Liver (tissue), 9 donors: ENCODE data around the gene TNP2. TPM values are rescaled to one million over a fixed set of nuclear protein-coding genes. Genes with fewer than 3 reads are reported as not detected.

Experiments
- DNase-seq: peaks from one replicate; pipeline ENCODE4 v3.0.0-alpha.2; 2017; ENCODE audit warnings: low spot score
- H3K27ac ChIP-seq, 2 donors: one replicate each; pipeline ENCODE4 v1.7.0; 2013; ENCODE audit warnings: inconsistent platforms in 2 of 2, low read length in 2 of 2, control low read depth in 1 of 2, low read depth in 1 of 2, mild to moderate bottlenecking in 1 of 2
- H3K27me3 ChIP-seq, 4 donors: one replicate each; pipeline versions ENCODE4 v1.6.1 to v1.7.0; 2013; ENCODE audit warnings: low read length in 3 of 4, inconsistent platforms in 1 of 4, mild to moderate bottlenecking in 1 of 4, moderate library complexity in 1 of 4; ENCODE audit not compliant: control insufficient read depth in 4 of 4, insufficient read depth in 4 of 4
- H3K36me3 ChIP-seq, 4 donors: one replicate each; pipeline versions ENCODE4 v1.6.1 to v1.7.0; 2013; ENCODE audit warnings: low read length in 3 of 4, mild to moderate bottlenecking in 3 of 4, low read depth in 1 of 4, moderate library complexity in 1 of 4; ENCODE audit not compliant: control insufficient read depth in 4 of 4, insufficient read depth in 3 of 4
- H3K4me1 ChIP-seq, 4 donors: one replicate each; pipeline versions ENCODE4 v1.6.1 to v1.7.0; 2013; ENCODE audit warnings: low read length in 3 of 4, mild to moderate bottlenecking in 3 of 4, moderate library complexity in 1 of 4; ENCODE audit not compliant: control insufficient read depth in 4 of 4, insufficient read depth in 4 of 4
- H3K4me3 ChIP-seq, 3 donors: one replicate each; pipeline versions ENCODE4 v1.6.1 to v1.7.0; 2013; ENCODE audit warnings: low read length in 3 of 3, control low read depth in 1 of 3, low read depth in 1 of 3, mild to moderate bottlenecking in 1 of 3
- H3K9ac ChIP-seq, 2 donors: one replicate each; pipeline ENCODE4 v1.7.0; 2013; ENCODE audit warnings: low read length in 2 of 2, mild to moderate bottlenecking in 2 of 2, moderate library complexity in 2 of 2, control low read depth in 1 of 2, low read depth in 1 of 2
- H3K9me3 ChIP-seq, 4 donors: one replicate each; pipeline versions ENCODE4 v1.6.1 to v1.7.0; 2013; ENCODE audit warnings: low read length in 3 of 4; ENCODE audit not compliant: control insufficient read depth in 4 of 4
- ATF3 ChIP-seq: IDR thresholded peaks from 2 replicates; pipeline ENCODE4 v1.6.1; 2016; ENCODE audit warnings: antibody characterized with exemption
- CTCF ChIP-seq: fragments of 150-350 bp; IDR thresholded peaks from 2 replicates; pipeline ENCODE4 v1.5.1; 2017; ENCODE audit warnings: improper control_type of control experiment, low read depth, low read length; ENCODE audit not compliant: missing input control
- EGR1 ChIP-seq, 2 donors: IDR thresholded peaks; 2 replicates each; pipeline ENCODE4 v1.6.1; 2016 to 2018; ENCODE audit warnings: antibody characterized with exemption in 2 of 2, low read depth in 2 of 2
- FOXA1 ChIP-seq: IDR thresholded peaks from 2 replicates; pipeline ENCODE4 v1.6.1; 2016; ENCODE audit warnings: antibody characterized with exemption
- FOXA2 ChIP-seq: IDR thresholded peaks from 2 replicates; pipeline ENCODE4 v1.6.1; 2016; ENCODE audit warnings: antibody characterized with exemption
- GABPA ChIP-seq, 2 donors: IDR thresholded peaks in 1 of 2; conservative IDR thresholded peaks in 1 of 2; 2 replicates each; pipeline ENCODE4 v1.6.1; 2016; ENCODE audit warnings: antibody characterized with exemption in 2 of 2, mild to moderate bottlenecking in 1 of 2, moderate library complexity in 1 of 2
- HNF4A ChIP-seq, 2 donors: conservative IDR thresholded peaks; 2 replicates each; pipeline ENCODE4 v1.6.1; 2016; ENCODE audit warnings: antibody characterized with exemption in 2 of 2, mild to moderate bottlenecking in 2 of 2
- HNF4G ChIP-seq: IDR thresholded peaks from 2 replicates; pipeline ENCODE4 v1.6.1; 2016; ENCODE audit warnings: antibody characterized with exemption
- JUND ChIP-seq, 2 donors: IDR thresholded peaks; 2 replicates each; pipeline ENCODE4 v1.6.1; 2016; ENCODE audit warnings: antibody characterized with exemption in 2 of 2
- NR2F2 ChIP-seq: IDR thresholded peaks from 2 replicates; pipeline ENCODE4 v1.6.1; 2016; ENCODE audit warnings: antibody characterized with exemption
- RAD21 ChIP-seq, 2 donors: IDR thresholded peaks; 2 replicates each; pipeline ENCODE4 v1.6.1; 2016; ENCODE audit warnings: antibody characterized with exemption in 2 of 2, mild to moderate bottlenecking in 2 of 2
- REST ChIP-seq: IDR thresholded peaks from 2 replicates; pipeline ENCODE4 v1.6.1; 2016; ENCODE audit warnings: antibody characterized with exemption, mild to moderate bottlenecking
- RXRA ChIP-seq, 2 donors: IDR thresholded peaks; 2 replicates each; pipeline ENCODE4 v1.6.1; 2017 to 2018; ENCODE audit warnings: antibody characterized with exemption in 2 of 2, mild to moderate bottlenecking in 1 of 2
- SP1 ChIP-seq: IDR thresholded peaks from 2 replicates; pipeline ENCODE4 v1.6.1; 2018; ENCODE audit warnings: antibody characterized with exemption, mild to moderate bottlenecking
- TAF1 ChIP-seq: conservative IDR thresholded peaks from 2 replicates; pipeline ENCODE4 v1.6.1; 2016; ENCODE audit warnings: antibody characterized with exemption, mild to moderate bottlenecking
- YY1 ChIP-seq: IDR thresholded peaks from 2 replicates; pipeline ENCODE4 v1.6.1; 2016; ENCODE audit warnings: antibody characterized with exemption, mild to moderate bottlenecking
- WGBS: extraction: QIAGEN DNeasy Blood & Tissue Kit; methylation state at CpG from one replicate; pipeline ENCODE4 v1.1.7; 2013; 5-methylcytosine and 5-hydroxymethylcytosine counted together
- polyA plus RNA-seq, 2 donors: library from polyadenylated mRNA; stranded (reverse) in 1 of 2; unstranded in 1 of 2; fragments of 200-250 nt in 1 of 2; fragments of >200 nt in 1 of 2; fragmentation: Nextera tagmentation in 1 of 2; extraction: Ambion mirVana in 1 of 2; gene quantifications; one replicate each; pipeline versions ENCODE4 v1.2.1 to v1.2.3, GENCODE V29; 2013 to 2015
- total RNA-seq, 2 donors: library from RNA; depleted of rRNA; stranded (reverse); fragments of >200 nt; gene quantifications; one replicate each; pipeline ENCODE4 v1.2.3, GENCODE V29; 2014
- TF ChIP-seq, protein P1 (sequence below): IDR thresholded peaks from 2 replicates; pipeline ENCODE4 v1.6.1; 2016; ENCODE audit warnings: antibody characterized with exemption
- TF ChIP-seq, protein P2 (sequence below): IDR thresholded peaks from 2 replicates; pipeline ENCODE4 v1.6.1; 2016; ENCODE audit warnings: antibody characterized with exemption
- donor health status: healthy.
- donor health status: healthy.
- donor health status: healthy.
- donor health status: healthy.
- donor health status: healthy.

The TNP2 gene
- total and polyA plus RNA-seq, 4 donors = not detected

DNA sequence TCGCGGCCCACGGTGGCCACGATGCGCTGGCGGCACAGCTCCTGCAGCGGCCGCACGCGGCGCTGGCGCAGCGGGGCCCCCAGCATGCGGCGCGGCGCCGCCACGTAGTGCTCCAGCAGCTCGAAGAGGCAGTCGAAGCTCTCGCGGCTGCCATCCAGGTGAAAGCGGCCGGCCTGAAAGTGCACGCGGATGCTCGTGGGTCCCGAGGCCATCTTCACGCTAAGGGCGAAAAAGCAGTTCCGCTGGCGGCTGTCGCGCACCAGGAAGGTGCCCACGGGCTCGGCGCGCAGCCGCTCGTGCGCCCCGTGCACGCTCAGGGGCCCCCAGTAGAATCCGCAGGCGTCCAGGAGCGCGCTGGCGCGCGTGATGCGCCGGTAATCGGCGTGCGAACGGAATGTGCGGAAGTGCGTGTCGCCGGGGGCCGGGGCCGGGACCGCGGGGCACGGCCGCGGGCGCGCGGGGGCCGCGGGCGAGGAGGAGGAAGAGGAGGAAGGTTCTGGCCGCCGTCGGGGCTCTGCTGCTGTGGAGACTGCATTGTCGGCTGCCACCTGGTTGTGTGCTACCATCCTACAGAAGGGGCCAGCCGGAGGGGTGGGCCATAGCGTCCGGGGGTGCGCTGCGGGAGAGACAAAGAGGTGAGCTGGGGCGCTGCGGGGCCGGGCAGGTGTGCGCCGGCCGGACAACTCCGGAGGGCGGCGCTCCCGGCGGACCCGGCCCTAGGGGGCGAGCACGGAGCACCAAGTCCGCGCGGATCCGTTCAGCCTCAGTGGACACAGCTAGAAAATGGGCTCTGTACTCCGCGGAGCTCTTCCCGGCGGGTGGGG, 14.0 kb downstream of the TNP2 start:
- H3K4me1 ChIP-seq = peaks cover 10 to 43% (median 28%) of the 10 kb centered on the region in 4 donors
- peak overlapping the region; percentile 63 to 80 for H3K27ac ChIP-seq
- H3K9me3 ChIP-seq = no peaks in the 10 kb centered on the region
- H3K36me3 ChIP-seq = peaks cover 0 to 1% (median 0%) of the 10 kb centered on the region in 4 donors
- WGBS = 12% methylated on average over 105 of the region's 105 CpGs
- no peak for DNase-seq
- peak overlapping the region; percentile 62 to 76 (median 67) for H3K4me3 ChIP-seq
- H3K9ac ChIP-seq = peak overlapping the region in 1 of 2 donors; percentile 42
- H3K27me3 ChIP-seq = no peaks in the 10 kb centered on the region
- TF ChIP-seq, protein P1, sequence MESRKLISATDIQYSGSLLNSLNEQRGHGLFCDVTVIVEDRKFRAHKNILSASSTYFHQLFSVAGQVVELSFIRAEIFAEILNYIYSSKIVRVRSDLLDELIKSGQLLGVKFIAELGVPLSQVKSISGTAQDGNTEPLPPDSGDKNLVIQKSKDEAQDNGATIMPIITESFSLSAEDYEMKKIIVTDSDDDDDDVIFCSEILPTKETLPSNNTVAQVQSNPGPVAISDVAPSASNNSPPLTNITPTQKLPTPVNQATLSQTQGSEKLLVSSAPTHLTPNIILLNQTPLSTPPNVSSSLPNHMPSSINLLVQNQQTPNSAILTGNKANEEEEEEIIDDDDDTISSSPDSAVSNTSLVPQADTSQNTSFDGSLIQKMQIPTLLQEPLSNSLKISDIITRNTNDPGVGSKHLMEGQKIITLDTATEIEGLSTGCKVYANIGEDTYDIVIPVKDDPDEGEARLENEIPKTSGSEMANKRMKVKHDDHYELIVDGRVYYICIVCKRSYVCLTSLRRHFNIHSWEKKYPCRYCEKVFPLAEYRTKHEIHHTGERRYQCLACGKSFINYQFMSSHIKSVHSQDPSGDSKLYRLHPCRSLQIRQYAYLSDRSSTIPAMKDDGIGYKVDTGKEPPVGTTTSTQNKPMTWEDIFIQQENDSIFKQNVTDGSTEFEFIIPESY = no peak
- TF ChIP-seq YY1 (no peak), GABPA (IDR thresholded peaks at IDR 0.05 in 1 of 2, conservative IDR thresholded peaks at IDR 0.05 in 1 of 2) (no peak)
- TF ChIP-seq, protein P2, sequence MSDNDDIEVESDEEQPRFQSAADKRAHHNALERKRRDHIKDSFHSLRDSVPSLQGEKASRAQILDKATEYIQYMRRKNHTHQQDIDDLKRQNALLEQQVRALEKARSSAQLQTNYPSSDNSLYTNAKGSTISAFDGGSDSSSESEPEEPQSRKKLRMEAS = no peak

GRCh38 chr16:11253995-11254912, 14.9 kb downstream of the TNP2 start:
- 73% methylated on average over 29 of the region's 29 CpGs for WGBS
- Histone ChIP-seq H3K27ac (peak overlapping the region in 1 of 2 donors; percentile 36), H3K9me3 (no peaks in the 10 kb centered on the region), H3K9ac (no peak overlapping the region), H3K36me3 (peaks cover 0 to 1% (median 0%) of the 10 kb centered on the region in 4 donors), H3K4me1 (peaks cover 10 to 38% (median 25%) of the 10 kb centered on the region in 4 donors), H3K4me3 (peak overlapping the region; percentile 62 to 76 (median 67)), H3K27me3 (no peaks in the 10 kb centered on the region)
- TF ChIP-seq EGR1 (IDR thresholded peaks at IDR 0.05; ENCODE audit: low read depth in 2 of 2) = no peak
- TF ChIP-seq RAD21 (IDR thresholded peaks at IDR 0.05) = no peak
- no peak for TF ChIP-seq FOXA2
- no peak for TF ChIP-seq HNF4G
- no peak for TF ChIP-seq YY1
- TF ChIP-seq, protein P1 = no peak
- TF ChIP-seq HNF4A (conservative IDR thresholded peaks at IDR 0.05) = no peak
- TF ChIP-seq CTCF = no peak
- TF ChIP-seq FOXA1 = no peak
- no peak for TF ChIP-seq JUND (IDR thresholded peaks at IDR 0.05)
- TF ChIP-seq ATF3 = no peak
- TF ChIP-seq NR2F2 = no peak
- TF ChIP-seq, protein P2 = no peak
- no peak for TF ChIP-seq RXRA (IDR thresholded peaks at IDR 0.05)
- no peak for TF ChIP-seq REST
- no peak for TF ChIP-seq TAF1
- TF ChIP-seq GABPA (IDR thresholded peaks at IDR 0.05 in 1 of 2, conservative IDR thresholded peaks at IDR 0.05 in 1 of 2) = no peak
- no peak for TF ChIP-seq SP1
- DNase-seq = no peak
